ENCODE measurements around the gene PHF21B.
"Not testable (repeated sequence)": the region's sequence is repeated elsewhere in the genome, so short reads cannot be mapped to it uniquely, and the experiment has no call there.

PHF21B gene

GRCh38 chr22:44933666-44934453, 75.9 kb downstream of the PHF21B start:
- no peak for DNase-seq (ENCODE audit: low read depth)

GRCh38 chr22:44932493-44932892, 77.3 kb downstream of the PHF21B start:
- no peak for DNase-seq (ENCODE audit: low read depth)

- DNase-seq (ENCODE audit: low read depth): no peak
These were observed 78.0 kb downstream of the PHF21B start for GRCh38 chr22:44931766-44932165.

- DNase-seq (ENCODE audit: low read depth): no peak
These were observed 78.7 kb downstream of the PHF21B start for GRCh38 chr22:44931077-44931540.

- no peak for DNase-seq (ENCODE audit: low read depth)
These were observed 79.1 kb downstream of the PHF21B start for GRCh38 chr22:44930711-44931035.

GRCh38 chr22:44930016-44930710, 79.6 kb downstream of the PHF21B start:
- no peak for DNase-seq (ENCODE audit: low read depth)

GRCh38 chr22:44929359-44930015, 80.3 kb downstream of the PHF21B start:
- no peak for DNase-seq (ENCODE audit: low read depth)

GRCh38 chr22:44928711-44929358, 81.0 kb downstream of the PHF21B start:
- DNase-seq (ENCODE audit: low read depth): no peak

- no peak for DNase-seq (ENCODE audit: low read depth)
These were observed 81.7 kb downstream of the PHF21B start for GRCh38 chr22:44928136-44928463.

GRCh38 chr22:44927463-44928135, 82.2 kb downstream of the PHF21B start:
- DNase-seq (ENCODE audit: low read depth): no peak

- DNase-seq (ENCODE audit: low read depth): no peak
These were observed 83.1 kb downstream of the PHF21B start for GRCh38 chr22:44926491-44927415.

GRCh38 chr22:44926124-44926475, 83.7 kb downstream of the PHF21B start:
- DNase-seq (ENCODE audit: low read depth): no peak

- DNase-seq (ENCODE audit: low read depth): no peak
These were observed 84.2 kb downstream of the PHF21B start for GRCh38 chr22:44925465-44926123.

- no peak for DNase-seq (ENCODE audit: low read depth)
These were observed 85.1 kb downstream of the PHF21B start for GRCh38 chr22:44924710-44925109.

GRCh38 chr22:44924098-44924497, 85.7 kb downstream of the PHF21B start:
- no peak for DNase-seq (ENCODE audit: low read depth)

GRCh38 chr22:44921766-44922165, 88.0 kb downstream of the PHF21B start:
- DNase-seq (ENCODE audit: low read depth): not testable (repeated sequence)

GRCh38 chr22:44920183-44920582, 89.6 kb downstream of the PHF21B start:
- DNase-seq (ENCODE audit: low read depth): no peak

- DNase-seq (ENCODE audit: low read depth): no peak
These were observed 90.1 kb downstream of the PHF21B start for GRCh38 chr22:44919691-44920090.

GRCh38 chr22:44918925-44919392, 90.8 kb downstream of the PHF21B start:
- no peak for DNase-seq (ENCODE audit: low read depth)

- DNase-seq (ENCODE audit: low read depth): no peak
These were observed 91.5 kb downstream of the PHF21B start for GRCh38 chr22:44918166-44918924.
